ENCODE data around the gene LMAN2. TPM values are rescaled to one million over a fixed set of nuclear protein-coding genes. Genes with fewer than 3 reads are reported as not detected.

Gene LMAN2
- total RNA-seq, 2 experiments from 2014 or later: 116 to 144 TPM

- no peaks in the 10 kb centered on the region for H3K9me2 ChIP-seq (ENCODE audit: insufficient read depth, low read length)
- H2AFZ ChIP-seq (ENCODE audit: low read length): no peak overlapping the region
- BruUV-seq (replicated peaks): no TSS peak
- no peak for DNase-seq (ENCODE audit: low spot score)
- no peak overlapping the region for H3K27ac ChIP-seq (ENCODE audit: low read depth, low read length, poor library complexity, severe bottlenecking)
- no peak overlapping the region for H3K4me3 ChIP-seq (ENCODE audit: low read depth, low read length, poor library complexity, severe bottlenecking)
- no peaks in the 10 kb centered on the region for H3K79me2 ChIP-seq (ENCODE audit: insufficient read depth, low read depth, low read length)
- no peak overlapping the region for H3K4me2 ChIP-seq (ENCODE audit: low read length)
- H3K4me1 ChIP-seq (ENCODE audit: insufficient read depth, low read length, poor library complexity, severe bottlenecking): peaks cover 3% of the 10 kb centered on the region
- H3K9me3 ChIP-seq (ENCODE audit: low read length): no peaks in the 10 kb centered on the region
- ChIA-PET CTCF (ENCODE audit: unreplicated experiment) (interaction anchor here (0.7 kb wide), 1 partner anchor 140 kb away, joined by 3 read pairs; no protein-coding TSS in a partner anchor), POLR2A (no interaction called here)
- H3K36me3 ChIP-seq (ENCODE audit: insufficient read depth, low read length): peaks cover 84% of the 10 kb centered on the region
- H4K20me1 ChIP-seq (ENCODE audit: insufficient read depth, low read length): no peaks in the 10 kb centered on the region
- TF ChIP-seq CTCF (conservative IDR thresholded peaks at IDR 0.05; ENCODE audit: low read length) (no peak), EZH2phosphoT487 (IDR thresholded peaks at IDR 0.05; ENCODE audit: borderline replicate concordance, low read depth, low read length) (no peak)
- intact Hi-C loops (cut with micrococcal nuclease; ENCODE audit: unreplicated experiment): no loop called here
Measured at GRCh38 chr5:177332031-177332895, 19.2 kb downstream of the LMAN2 start.

DNA sequence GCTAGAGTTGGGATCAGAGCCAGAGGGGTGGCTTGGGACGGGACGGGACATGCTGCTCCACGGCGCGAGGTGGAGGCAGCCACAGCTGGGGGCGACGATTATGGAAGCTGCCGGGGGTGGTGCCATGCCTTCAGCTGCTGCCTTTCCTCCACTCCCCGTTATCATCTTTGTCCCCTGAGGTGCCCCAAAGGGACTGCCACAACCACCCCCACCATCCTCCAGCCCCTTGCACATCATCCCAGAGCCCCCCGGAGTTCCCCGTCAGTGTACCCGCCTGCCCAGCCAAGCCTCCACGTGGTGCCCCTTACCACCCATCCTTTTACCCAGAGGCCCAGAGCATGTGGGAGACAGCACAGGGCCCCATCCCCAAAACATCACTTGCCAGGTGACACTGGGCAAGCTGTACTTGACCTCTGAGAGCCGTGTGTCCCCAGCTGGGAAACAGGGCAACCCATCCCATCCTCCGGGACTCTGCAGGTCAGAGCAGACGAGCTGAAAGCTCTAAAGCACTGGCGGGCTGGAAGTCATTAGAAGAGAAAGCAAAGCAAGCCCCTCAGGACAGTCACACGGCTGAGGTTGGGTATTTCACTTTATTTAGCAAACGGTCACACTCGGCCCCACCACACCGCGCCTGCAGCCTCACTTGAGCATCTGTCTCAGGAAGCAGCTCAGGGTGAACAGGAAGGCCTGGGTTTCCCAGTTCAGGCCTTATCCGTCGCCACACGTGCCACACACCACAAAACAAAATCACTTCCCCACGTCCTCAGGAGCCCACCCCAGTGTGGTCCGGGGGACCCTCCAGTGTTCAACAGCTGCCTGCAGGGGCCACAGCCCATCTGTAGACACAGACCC is 20.3 kb downstream of the LMAN2 start:
- DNase-seq (ENCODE audit: low spot score): no peak
- no peak overlapping the region for H3K4me3 ChIP-seq (ENCODE audit: low read depth, low read length, poor library complexity, severe bottlenecking)

More for the DNA sequence above, 20.3 kb downstream of the LMAN2 start:
- H3K36me3 ChIP-seq (ENCODE audit: insufficient read depth, low read length): peaks cover 74% of the 10 kb centered on the region
- BruUV-seq (replicated peaks): no TSS peak
- H3K4me1 ChIP-seq (ENCODE audit: insufficient read depth, low read length, poor library complexity, severe bottlenecking): no peaks in the 10 kb centered on the region
- ChIA-PET CTCF (ENCODE audit: unreplicated experiment) (interaction anchor here (0.5 kb wide), 1 partner anchor 301 kb away, joined by 3 read pairs; no protein-coding TSS in a partner anchor), POLR2A (no interaction called here)
- no peak overlapping the region for H2AFZ ChIP-seq (ENCODE audit: low read length)
- no peaks in the 10 kb centered on the region for H3K9me3 ChIP-seq (ENCODE audit: low read length)
- H4K20me1 ChIP-seq (ENCODE audit: insufficient read depth, low read length): no peaks in the 10 kb centered on the region
- H3K4me2 ChIP-seq (ENCODE audit: low read length): no peak overlapping the region
- no peak overlapping the region for H3K27ac ChIP-seq (ENCODE audit: low read depth, low read length, poor library complexity, severe bottlenecking)
- TF ChIP-seq CTCF (conservative IDR thresholded peaks at IDR 0.05; ENCODE audit: low read length): no peak
- TF ChIP-seq EZH2phosphoT487 (IDR thresholded peaks at IDR 0.05; ENCODE audit: borderline replicate concordance, low read depth, low read length): no peak
- H3K79me2 ChIP-seq (ENCODE audit: insufficient read depth, low read depth, low read length): no peaks in the 10 kb centered on the region
- no peaks in the 10 kb centered on the region for H3K9me2 ChIP-seq (ENCODE audit: insufficient read depth, low read length)
- intact Hi-C loops (cut with micrococcal nuclease; ENCODE audit: unreplicated experiment): no loop called here

Measured in OCI-LY7 (cell line).